Epithelial cell of prostate (primary cell): ENCODE results near the gene C2CD4C.
"Not testable (repeated sequence)": the region's sequence is repeated elsewhere in the genome, so short reads cannot be mapped to it uniquely, and the experiment has no call there.

Experiments used
- DNase-seq: peaks from one replicate; pipeline ENCODE4 v3.0.0-alpha.2; 2011; ENCODE audit warnings: low read depth, low spot score
- H3K27ac ChIP-seq: fragments of 450-650 bp; 2 replicates; pipeline ENCODE4 v1.5.1; 2017; ENCODE audit warnings: mild to moderate bottlenecking

C2CD4C gene

DNA sequence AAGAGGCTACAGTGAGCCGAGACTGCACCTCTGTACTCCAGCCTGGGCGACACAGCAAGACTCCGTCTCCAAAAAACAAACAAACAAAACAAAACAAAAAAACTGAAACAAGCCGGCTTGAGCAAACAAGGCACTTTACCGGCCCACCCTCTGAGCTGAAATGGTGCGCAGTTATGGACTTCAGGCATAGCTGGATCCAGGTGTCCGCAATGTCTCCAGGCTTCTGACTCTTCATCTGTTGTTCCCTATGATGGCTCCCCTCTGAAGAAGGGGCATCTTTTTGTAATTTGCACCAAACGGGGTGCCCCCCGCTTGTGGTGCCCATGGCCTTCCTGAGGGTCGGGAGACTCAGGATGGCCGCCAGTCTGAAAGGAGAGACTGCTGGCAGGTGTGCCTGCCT is 6.2 kb downstream of the C2CD4C start:
- H3K27ac ChIP-seq, result no peak overlapping the region
- DNase-seq, result no peak

DNA sequence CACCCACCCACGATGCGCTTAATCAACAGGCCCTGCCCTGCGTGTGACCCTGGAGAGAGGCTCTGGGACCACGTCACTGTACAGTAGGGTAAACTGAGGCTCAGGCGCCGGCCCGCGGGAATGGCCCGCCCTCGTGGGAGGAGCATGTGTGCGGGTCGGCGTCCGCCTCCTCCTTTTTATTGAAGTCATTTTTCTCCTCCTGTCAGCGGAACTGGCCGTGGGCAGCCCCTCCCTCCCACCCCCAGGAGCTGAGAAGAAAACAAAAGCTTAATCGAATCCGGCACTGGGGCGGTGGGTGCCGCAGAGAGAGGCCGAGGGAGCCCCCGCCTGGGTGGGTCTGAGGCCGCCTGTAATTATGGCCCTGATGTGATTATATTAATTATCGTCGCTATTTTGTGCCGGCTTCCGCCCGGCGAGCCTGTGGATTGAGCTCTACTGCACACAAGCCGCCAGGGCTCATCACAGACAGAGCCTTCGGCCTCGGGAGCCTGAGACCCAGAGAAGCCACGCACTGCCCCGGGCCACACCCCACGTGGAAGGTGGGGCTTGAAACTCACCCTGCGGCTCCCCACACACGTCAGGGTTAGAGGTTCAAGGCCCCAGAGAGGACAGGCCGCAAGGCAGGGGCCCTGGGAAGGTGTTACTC is 7.0 kb downstream of the C2CD4C start:
- no peak for DNase-seq
- H3K27ac ChIP-seq, result no peak overlapping the region

DNA sequence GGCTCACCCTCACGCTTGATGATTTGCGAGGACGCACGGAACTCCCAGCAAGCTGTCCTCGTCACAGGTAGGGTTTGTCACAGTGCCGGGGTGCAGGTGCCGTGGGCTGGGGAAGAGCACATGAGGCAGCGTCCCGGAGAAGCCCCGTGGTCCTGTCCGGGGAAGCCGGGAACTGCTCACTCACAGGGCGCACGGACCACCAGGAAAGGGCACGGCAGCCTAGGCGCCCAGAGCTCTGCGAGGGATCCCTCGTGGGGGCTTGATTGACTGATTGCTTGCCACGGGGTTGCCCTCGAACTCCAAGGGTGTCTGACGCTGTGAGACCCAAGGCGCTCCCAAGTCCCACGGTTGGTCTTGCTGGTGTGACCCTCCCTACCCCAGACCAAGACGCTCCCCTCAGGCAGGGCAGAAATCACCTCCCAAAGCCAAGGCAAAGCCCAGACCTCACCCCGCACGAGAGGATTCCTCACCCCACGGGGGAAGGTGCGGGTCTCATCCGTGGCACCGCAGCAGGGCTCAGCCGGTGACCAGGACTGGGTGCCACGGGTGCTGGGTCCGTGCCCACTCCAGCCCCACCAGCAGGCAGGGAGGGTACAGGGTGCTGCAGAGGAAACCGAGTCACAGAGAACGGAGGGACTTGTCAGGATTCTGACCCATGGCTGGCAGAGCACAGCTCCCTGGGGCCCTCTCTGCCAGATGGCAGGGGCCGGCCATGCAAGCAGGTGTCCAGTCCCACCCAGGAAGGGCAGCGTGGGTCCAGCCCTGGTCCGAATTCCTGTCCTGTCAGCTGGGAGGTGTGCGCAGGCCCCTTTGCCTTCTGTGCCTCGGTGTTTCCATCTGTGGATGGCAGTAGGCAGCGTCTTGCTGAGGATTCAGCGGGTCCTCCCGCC is 7.7 kb downstream of the C2CD4C start:
- no peak overlapping the region for H3K27ac ChIP-seq
- no peak for DNase-seq

DNA sequence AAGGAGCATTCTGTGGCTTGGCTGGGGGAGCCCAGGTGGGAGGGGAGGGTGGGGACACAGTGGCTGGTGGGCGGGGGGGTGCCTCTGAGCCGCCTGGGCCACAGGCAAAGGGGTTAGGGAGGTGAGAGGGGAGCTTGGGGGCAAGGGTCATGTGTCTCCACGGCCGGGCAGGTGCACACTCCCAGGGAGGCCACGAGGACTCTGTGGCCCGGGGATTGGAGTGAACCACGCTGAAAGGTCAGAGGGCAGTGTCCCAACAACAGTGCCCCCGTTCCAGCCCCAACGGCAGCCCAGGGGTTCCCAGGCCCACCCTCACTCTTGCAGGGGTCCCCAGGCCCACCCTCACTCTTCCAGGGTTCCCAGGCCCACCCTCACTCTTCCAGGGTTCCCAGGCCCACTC is 9.6 kb downstream of the C2CD4C start:
- no peak for DNase-seq
- H3K27ac ChIP-seq, result no peak overlapping the region

DNA sequence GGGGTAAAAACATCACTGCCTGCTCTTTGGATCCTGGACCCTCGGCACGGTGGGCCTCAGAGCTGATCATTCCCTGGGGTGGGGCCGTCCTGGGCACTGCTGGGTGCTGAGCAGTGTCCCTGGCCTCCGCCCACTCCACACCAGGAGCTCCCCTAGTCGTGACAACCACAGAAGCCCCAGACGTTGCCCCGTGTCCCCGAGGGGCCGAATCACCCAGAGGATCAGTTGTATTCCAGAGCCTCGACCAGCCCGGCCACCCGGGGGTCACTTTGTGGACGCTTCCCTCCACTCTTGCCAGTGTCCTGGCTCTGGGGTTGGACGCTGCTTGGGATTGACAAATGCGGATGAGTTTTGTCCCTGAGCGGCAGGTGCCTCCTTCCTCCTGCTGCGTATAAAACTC is 10.2 kb downstream of the C2CD4C start:
- H3K27ac ChIP-seq, result no peak overlapping the region
- DNase-seq, result no peak

- no peak overlapping the region for H3K27ac ChIP-seq
- DNase-seq, result no peak
These were observed 10.8 kb downstream of the C2CD4C start for GRCh38 chr19:397941-398706.

DNA sequence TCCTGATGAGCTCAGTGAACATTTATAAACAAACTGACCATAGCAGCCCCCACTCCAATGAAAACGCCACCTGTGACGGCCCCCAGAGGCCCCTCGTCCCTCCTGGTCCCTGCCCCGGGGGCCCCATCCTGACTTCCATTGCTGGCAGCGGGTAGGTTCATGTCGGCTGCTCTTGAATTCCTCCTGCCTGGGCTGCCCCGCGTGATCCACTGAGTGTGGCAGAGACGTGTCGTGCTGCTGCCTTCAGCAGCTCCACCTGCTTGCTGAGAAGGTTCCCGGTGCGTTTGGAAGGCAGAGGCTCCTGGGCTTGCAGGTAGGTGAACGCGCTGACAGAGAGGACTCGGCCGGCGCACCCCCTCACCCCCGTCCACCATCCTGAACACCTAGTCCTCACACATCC is 11.6 kb downstream of the C2CD4C start:
- no peak for DNase-seq

GRCh38 chr19:395467-395866 is 13.5 kb downstream of the C2CD4C start:
- no peak for DNase-seq
- no peak overlapping the region for H3K27ac ChIP-seq

More for the DNA sequence above, 11.6 kb downstream of the C2CD4C start:
- H3K27ac ChIP-seq, result no peak overlapping the region

DNA sequence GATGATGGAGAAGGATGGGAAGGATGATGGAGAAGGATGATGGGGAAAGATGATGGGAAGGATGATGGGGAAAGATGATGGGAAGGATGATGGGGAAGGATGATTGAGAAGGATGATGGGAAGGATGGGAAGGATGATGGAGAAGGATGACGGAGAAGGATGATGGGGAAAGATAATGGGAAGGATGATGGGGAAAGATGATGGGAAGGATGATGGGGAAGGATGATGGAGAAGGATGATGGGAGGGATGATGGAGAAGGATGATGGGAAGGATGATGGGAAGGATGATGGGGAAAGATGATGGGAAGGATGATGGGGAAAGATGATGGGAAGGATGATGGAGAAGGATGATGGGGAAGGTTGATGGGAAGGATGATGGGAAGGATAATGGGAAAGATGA is 14.1 kb downstream of the C2CD4C start:
- DNase-seq, H3K27ac ChIP-seq: not testable (repeated sequence)

- not testable (repeated sequence) for H3K27ac ChIP-seq, DNase-seq
These were observed 15.4 kb downstream of the C2CD4C start for GRCh38 chr19:393560-393959.

- no peak for DNase-seq
- H3K27ac ChIP-seq, result no peak overlapping the region
These were observed 16.5 kb downstream of the C2CD4C start for GRCh38 chr19:392375-392970.

GRCh38 chr19:391726-392374 is 17.1 kb downstream of the C2CD4C start:
- no peak overlapping the region for H3K27ac ChIP-seq
- DNase-seq, result no peak

- no peak overlapping the region for H3K27ac ChIP-seq
These were observed 17.8 kb downstream of the C2CD4C start for GRCh38 chr19:391207-391557.

GRCh38 chr19:390386-391206 is 18.4 kb downstream of the C2CD4C start:
- no peak overlapping the region for H3K27ac ChIP-seq
- DNase-seq, result no peak

More at GRCh38 chr19:391207-391557, 17.8 kb downstream of the C2CD4C start:
- no peak for DNase-seq

- DNase-seq, result no peak
- H3K27ac ChIP-seq, result no peak overlapping the region
These were observed 19.0 kb downstream of the C2CD4C start for GRCh38 chr19:389935-390289.

DNA sequence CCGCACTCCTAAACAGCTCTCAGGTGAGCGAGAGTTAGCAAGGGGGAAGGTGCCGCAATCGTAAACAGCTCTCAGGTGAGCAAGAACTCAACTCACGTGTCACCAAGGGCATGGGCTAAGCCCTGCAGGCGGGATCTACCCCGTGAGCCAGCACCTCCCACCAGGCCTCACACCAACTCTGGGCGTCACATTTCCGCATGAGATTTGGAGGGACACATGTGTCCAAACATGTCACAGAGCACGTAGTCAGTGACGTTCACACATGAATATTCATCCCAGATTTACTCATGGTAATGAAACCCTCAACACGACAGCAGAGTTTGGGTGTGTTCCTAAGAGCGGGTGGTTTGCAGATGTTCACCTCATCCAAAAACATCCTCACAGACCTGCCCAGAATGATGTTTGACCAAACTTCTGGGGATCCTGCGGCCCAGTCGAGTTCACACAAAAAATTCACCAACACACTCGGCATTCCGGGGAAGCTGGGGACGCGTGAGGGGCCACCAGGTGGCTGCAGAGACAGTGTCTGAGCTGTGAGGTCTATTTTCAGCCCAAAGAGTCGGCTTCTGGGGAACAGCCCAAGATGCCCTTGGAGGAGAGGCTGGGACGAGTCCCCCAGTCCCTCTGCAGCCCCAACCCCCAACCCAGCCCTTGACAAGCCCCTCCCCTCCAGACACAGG is 19.6 kb downstream of the C2CD4C start:
- H3K27ac ChIP-seq, result no peak overlapping the region
- DNase-seq, result no peak

- H3K27ac ChIP-seq, result no peak overlapping the region
- DNase-seq, result no peak
These were observed 20.3 kb downstream of the C2CD4C start for GRCh38 chr19:388691-389090.

- no peak for DNase-seq
- no peak overlapping the region for H3K27ac ChIP-seq
These were observed 21.2 kb downstream of the C2CD4C start for GRCh38 chr19:387777-388176.
